BJ (cell line): Measurements from ENCODE around the gene TPRN. TPM values are rescaled to one million over a fixed set of nuclear protein-coding genes. Genes with fewer than 3 reads are reported as not detected.

Experiments
- CTCF ChIA-PET: fragments of 350-600 bp; formaldehyde crosslinking; extraction: SDS; loops from one replicate; lab custom pipeline; 2021; ENCODE audit warnings: antibody characterized with exemption, inconsistent platforms; lab: Yijun Ruan, JAX
- POLR2A ChIA-PET: fragments of 300-600 bp; sonication (Branson Sonifier 250); formaldehyde crosslinking; extraction: SDS; loops from one replicate; lab custom pipeline; 2021; ENCODE audit warnings: antibody characterized with exemption; lab: Charles Lee
- DNase-seq: peaks from one replicate; pipeline ENCODE4 v3.0.0-alpha.2; 2011; ENCODE audit warnings: low read depth
- H3K27me3 ChIP-seq: 2 replicates; pipeline ENCODE4 v1.6.0; 2011; ENCODE audit warnings: low read length; ENCODE audit not compliant: control insufficient read depth, insufficient read depth
- H3K36me3 ChIP-seq: 2 replicates; pipeline ENCODE4 v1.5.1; 2011; ENCODE audit warnings: low read length; ENCODE audit not compliant: control insufficient read depth, insufficient read depth
- H3K4me3 ChIP-seq: 2 replicates; pipeline ENCODE4 v1.5.1; 2011; ENCODE audit warnings: low read depth, mild to moderate bottlenecking, control low read depth, low read length
- CTCF ChIP-seq: IDR thresholded peaks from 2 replicates; pipeline ENCODE4 v1.5.1; 2011; ENCODE audit warnings: low read depth, mild to moderate bottlenecking, control low read depth, inconsistent platforms, low read length, moderate library complexity; ENCODE audit not compliant: insufficient read depth
- polyA plus RNA-seq: library from polyadenylated mRNA; depleted of rRNA; stranded (reverse); fragments of >200 nt; gene quantifications from 2 replicates; pipeline ENCODE4 v1.2.3, GENCODE V29; 2011

Gene TPRN
- polyA plus RNA-seq, 1 experiment = 3.5 TPM

- Histone ChIP-seq H3K4me3 (no peak overlapping the region), H3K36me3 (no peaks in the 10 kb centered on the region), H3K27me3 (no peaks in the 10 kb centered on the region)
- ChIA-PET POLR2A (no interaction called here), CTCF (interaction anchor here (1.3 kb wide), 1 partner anchor 15 kb away, joined by 3 read pairs; no protein-coding TSS in a partner anchor)
- DNase-seq = no peak
- no peak for TF ChIP-seq CTCF
Measured at GRCh38 chr9:137231372-137232039, 31.0 kb upstream of the TPRN start.

GRCh38 chr9:137230705-137231371, 30.3 kb upstream of the TPRN start, which contains the start of gene SLC34A3:
Gene SLC34A3 (plus strand): TSS chr9:137230901. CDS start chr9:137231703, 802 bp downstream.
- TF ChIP-seq CTCF = no peak
- DNase-seq = no peak
- ChIA-PET CTCF (interaction anchor here (1.3 kb wide), 1 partner anchor 14 kb away, joined by 3 read pairs; no protein-coding TSS in a partner anchor), POLR2A (no interaction called here)
- no peaks in the 10 kb centered on the region for H3K27me3 ChIP-seq
- H3K36me3 ChIP-seq = no peaks in the 10 kb centered on the region
- H3K4me3 ChIP-seq = no peak within 1 kb of the TSS

GRCh38 chr9:137229903-137230704, 29.6 kb upstream of the TPRN start:
- ChIA-PET CTCF (interaction anchor here (1.3 to 4.2 kb wide), 2 partner anchors 13 to 112 kb away, joined by 3 to 37 read pairs; no protein-coding TSS in a partner anchor), POLR2A (no interaction called here)
- Histone ChIP-seq H3K4me3 (no peak overlapping the region), H3K27me3 (no peaks in the 10 kb centered on the region), H3K36me3 (no peaks in the 10 kb centered on the region; the same call in 1 of the 2 replicates)
- no peak for DNase-seq
- TF ChIP-seq CTCF = no peak

GRCh38 chr9:137228968-137229896, 28.7 kb upstream of the TPRN start:
- TF ChIP-seq CTCF = no peak
- no peak for DNase-seq
- Histone ChIP-seq H3K4me3 (no peak overlapping the region), H3K36me3 (no peaks in the 10 kb centered on the region; the same call in 1 of the 2 replicates), H3K27me3 (no peaks in the 10 kb centered on the region)
- CTCF ChIA-PET = interaction anchor here (1.2 to 4.2 kb wide), 4 partner anchors 20 to 180 kb away, joined by 4 to 37 read pairs (median 8); no protein-coding TSS in a partner anchor
- POLR2A ChIA-PET = no interaction called here
